ENCODE results near the gene MYH14. TPM values are rescaled to one million over a fixed set of nuclear protein-coding genes. Genes with fewer than 3 reads are reported as not detected.

MYH14 gene
- total RNA-seq, 2 experiments from 2014 or later = not detected

DNA sequence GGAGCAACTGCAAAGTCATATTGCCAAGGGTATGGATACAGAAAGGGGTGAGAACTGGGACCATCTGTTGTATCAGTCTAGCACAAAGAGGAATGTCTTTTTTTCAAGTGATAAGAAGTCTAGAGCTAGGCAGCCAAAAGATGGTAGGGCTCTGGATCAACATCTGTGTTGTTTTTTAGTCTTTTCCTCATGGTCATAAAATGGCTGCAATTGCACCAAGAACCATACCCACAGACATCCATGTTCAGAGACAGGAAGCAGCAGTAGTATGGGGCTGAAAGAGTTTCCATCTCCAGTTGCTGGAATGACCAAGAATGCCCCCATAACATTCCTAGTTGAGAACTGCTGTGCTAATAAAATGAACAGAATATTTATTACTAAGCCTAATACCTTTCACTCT, 100.1 kb downstream of the MYH14 start:
- Mint-ChIP-seq H3K36me3 (ENCODE audit: low read depth) (peaks cover 2% of the 10 kb centered on the region), H3K9me3 (ENCODE audit: low read depth) (peaks cover 9% of the 10 kb centered on the region), H3K27me3 (peaks cover 34% of the 10 kb centered on the region), H3K27ac (no peak overlapping the region), H3K4me3 (no peak overlapping the region), H3K4me1 (peaks cover 18% of the 10 kb centered on the region)
- ChIA-PET CTCF (no interaction called here), POLR2A (no interaction called here)
- ATAC-seq (no peak), DNase-seq (no peak)
- intact Hi-C loops (cut with DNase I, micrococcal nuclease) = no loop called here

DNA sequence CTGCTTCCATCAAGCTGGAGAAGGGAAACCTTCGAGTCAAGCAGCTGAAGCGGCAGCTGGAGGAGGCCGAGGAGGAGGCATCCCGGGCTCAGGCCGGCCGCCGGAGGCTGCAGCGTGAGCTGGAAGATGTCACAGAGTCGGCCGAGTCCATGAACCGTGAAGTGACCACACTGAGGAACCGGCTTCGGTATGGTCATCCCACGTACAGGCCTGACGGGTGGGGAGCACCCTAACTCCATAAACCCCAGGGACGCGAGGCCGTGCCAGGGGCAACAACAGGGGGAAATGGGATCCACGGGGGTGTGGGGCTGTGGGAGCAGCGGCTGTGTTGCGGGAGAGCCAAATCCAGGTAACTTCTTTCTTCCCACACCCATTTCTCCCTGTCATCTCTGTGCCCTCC, 105.6 kb downstream of the MYH14 start:
- Mint-ChIP-seq H3K27me3 (peaks cover 56% of the 10 kb centered on the region), H3K27ac (no peak overlapping the region), H3K4me3 (no peak overlapping the region), H3K4me1 (peaks cover 2% of the 10 kb centered on the region), H3K36me3 (ENCODE audit: low read depth) (no peaks in the 10 kb centered on the region), H3K9me3 (ENCODE audit: low read depth) (no peaks in the 10 kb centered on the region)
- POLR2A ChIA-PET = no interaction called here
- DNase-seq (no peak), ATAC-seq (no peak)
- intact Hi-C loops (cut with DNase I, micrococcal nuclease) = no loop called here
- CTCF ChIA-PET = no interaction called here

DNA sequence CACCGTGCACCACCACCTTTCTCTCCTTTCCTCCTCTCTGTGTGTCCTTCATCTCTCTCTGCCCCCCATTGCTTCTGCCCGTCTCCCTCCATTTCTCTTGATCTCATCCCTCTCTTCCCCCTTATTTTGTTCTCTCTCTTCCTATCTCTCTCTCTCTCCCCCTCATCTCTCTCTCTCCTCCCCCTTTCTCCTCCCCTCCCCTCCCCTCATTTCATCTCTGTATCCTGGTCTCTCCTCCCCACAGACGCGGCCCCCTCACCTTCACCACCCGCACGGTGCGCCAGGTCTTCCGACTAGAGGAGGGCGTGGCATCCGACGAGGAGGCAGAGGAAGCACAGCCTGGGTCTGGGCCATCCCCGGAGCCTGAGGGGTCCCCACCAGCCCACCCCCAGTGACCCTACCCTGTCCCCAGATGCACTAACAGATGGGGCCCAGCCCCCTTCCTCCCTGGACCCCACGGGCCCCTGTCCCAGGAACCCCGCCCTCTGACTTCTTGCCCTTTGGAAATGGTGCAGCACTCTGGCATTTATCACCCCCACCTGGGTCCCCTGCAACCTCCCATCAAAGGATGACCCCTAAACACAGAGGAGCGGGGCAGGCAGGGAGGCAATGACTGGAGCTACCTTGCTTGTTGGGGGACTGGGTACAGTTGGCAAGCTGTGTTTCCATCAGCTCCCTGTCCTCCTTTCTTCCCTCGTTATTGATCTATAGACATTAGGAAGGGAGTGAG, 106.1 kb downstream of the MYH14 start:
- no peak for ATAC-seq
- CTCF ChIA-PET = no interaction called here
- no peak overlapping the region for H3K4me3 Mint-ChIP-seq
- no peak for DNase-seq
- H3K27ac Mint-ChIP-seq = no peak overlapping the region
- H3K9me3 Mint-ChIP-seq (ENCODE audit: low read depth) = no peaks in the 10 kb centered on the region
- H3K36me3 Mint-ChIP-seq (ENCODE audit: low read depth) = no peaks in the 10 kb centered on the region
- peaks cover 60% of the 10 kb centered on the region for H3K27me3 Mint-ChIP-seq
- intact Hi-C loops (cut with DNase I, micrococcal nuclease) = no loop called here
- POLR2A ChIA-PET = no interaction called here
- H3K4me1 Mint-ChIP-seq = peaks cover 4% of the 10 kb centered on the region

DNA sequence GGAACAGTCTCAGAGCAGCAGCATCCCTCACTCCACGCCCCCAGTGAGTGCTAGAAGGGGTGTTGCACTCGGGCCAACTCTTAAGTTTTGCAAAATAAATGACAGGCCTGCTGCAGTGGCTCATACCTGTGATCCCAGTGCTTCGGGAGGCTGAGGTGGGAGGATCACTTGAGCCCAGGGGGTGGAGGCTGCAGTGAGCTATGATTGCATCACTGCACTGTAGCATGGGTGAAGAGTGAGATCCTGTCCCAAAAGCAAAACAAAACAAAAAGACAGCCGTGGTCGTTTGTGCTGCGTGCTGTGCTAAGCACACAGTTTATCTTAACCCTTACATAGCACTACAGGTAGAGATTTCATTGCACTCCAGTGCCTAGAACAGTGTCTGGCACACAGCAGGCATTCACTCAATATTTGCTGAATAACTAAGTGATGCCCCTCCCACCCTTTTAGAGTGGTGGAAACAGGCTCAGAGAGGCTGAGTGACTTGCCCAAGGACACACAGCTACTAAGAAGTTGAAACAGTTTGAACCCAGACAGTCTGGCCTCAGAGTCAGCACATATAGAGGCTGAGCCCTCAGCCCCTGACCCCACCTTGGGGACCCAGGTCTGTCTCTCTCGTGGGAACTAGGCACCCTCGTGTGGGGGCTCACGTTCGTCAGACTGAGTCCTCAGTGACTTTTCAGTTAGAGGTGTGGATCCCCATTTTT, 107.5 kb downstream of the MYH14 start:
- intact Hi-C loops (cut with DNase I, micrococcal nuclease) = no loop called here
- CTCF ChIA-PET = interaction anchor here (0.6 to 0.8 kb wide), 2 partner anchors 296 to 1356 kb away, joined by 3 to 4 read pairs; partner anchors contain the start of gene BAX
- no peaks in the 10 kb centered on the region for H3K9me3 Mint-ChIP-seq (ENCODE audit: low read depth)

DNA sequence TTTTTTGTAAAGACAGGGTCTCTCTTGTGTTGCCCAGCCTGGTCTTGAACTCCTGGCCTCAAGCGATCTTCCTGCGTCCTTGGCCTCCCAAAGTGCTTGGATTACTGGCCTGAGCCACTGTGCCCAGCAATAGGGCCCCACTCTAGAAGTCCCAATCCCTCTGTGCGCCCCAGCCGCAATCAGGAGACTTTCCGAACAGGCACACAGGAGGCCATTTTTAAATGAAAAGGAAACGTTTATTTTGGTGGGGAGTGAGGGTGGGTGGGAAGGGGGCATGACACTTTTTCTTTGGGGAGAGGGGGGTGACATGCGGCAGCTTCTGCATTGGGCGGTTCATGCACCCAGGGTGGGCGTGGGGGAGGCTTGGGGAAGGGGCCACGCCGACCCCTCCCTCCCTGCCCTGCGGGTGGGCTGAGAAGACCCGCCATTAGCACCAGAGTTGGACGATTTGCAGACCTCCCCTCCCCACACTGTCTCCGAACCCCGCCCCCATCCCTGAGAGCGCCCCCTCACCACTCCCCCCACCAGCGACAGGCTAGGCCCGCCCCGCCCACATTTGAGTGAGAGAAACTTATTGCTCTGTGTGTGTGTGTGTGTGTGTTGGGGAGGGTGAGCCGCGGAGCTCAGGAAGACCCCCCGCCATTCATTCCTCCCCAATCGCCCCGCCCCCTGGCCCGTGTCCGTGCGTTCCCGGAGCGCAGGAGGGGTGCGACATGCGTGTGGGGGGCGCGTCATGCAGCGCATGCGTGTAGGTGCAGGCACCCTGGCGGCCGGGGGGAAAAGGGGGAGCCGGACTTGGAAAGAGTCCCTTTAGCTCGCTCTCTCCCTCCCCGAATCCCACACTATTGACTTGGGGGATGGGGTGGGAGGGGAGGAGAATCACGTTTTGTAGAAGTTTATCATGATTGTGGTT, 108.6 kb downstream of the MYH14 start:
- ATAC-seq = peak; percentile 5
- intact Hi-C loops (cut with DNase I, micrococcal nuclease) = no loop called here
- ChIA-PET CTCF (interaction anchor here (0.6 to 0.8 kb wide), 2 partner anchors 295 to 1357 kb away, joined by 3 to 4 read pairs; partner anchors contain the start of gene BAX), POLR2A (no interaction called here)
- Mint-ChIP-seq H3K36me3 (ENCODE audit: low read depth) (no peaks in the 10 kb centered on the region), H3K9me3 (ENCODE audit: low read depth) (no peaks in the 10 kb centered on the region), H3K27me3 (peaks cover 63% of the 10 kb centered on the region), H3K4me3 (no peak overlapping the region), H3K27ac (no peak overlapping the region), H3K4me1 (peaks cover 16% of the 10 kb centered on the region)
- peak; percentile 36 for DNase-seq

More for the DNA sequence above, 107.5 kb downstream of the MYH14 start:
- H3K27me3 Mint-ChIP-seq = peaks cover 60% of the 10 kb centered on the region
- POLR2A ChIA-PET = interaction anchor here (0.7 kb wide), 1 partner anchor 18 kb away, joined by 3 read pairs; the partner anchor contains the start of gene KCNC3
- H3K36me3 Mint-ChIP-seq (ENCODE audit: low read depth) = no peaks in the 10 kb centered on the region
- H3K4me3 Mint-ChIP-seq = no peak overlapping the region
- H3K4me1 Mint-ChIP-seq = peaks cover 12% of the 10 kb centered on the region
- no peak overlapping the region for H3K27ac Mint-ChIP-seq
- ATAC-seq (no peak), DNase-seq (peak; percentile 12)

DNA sequence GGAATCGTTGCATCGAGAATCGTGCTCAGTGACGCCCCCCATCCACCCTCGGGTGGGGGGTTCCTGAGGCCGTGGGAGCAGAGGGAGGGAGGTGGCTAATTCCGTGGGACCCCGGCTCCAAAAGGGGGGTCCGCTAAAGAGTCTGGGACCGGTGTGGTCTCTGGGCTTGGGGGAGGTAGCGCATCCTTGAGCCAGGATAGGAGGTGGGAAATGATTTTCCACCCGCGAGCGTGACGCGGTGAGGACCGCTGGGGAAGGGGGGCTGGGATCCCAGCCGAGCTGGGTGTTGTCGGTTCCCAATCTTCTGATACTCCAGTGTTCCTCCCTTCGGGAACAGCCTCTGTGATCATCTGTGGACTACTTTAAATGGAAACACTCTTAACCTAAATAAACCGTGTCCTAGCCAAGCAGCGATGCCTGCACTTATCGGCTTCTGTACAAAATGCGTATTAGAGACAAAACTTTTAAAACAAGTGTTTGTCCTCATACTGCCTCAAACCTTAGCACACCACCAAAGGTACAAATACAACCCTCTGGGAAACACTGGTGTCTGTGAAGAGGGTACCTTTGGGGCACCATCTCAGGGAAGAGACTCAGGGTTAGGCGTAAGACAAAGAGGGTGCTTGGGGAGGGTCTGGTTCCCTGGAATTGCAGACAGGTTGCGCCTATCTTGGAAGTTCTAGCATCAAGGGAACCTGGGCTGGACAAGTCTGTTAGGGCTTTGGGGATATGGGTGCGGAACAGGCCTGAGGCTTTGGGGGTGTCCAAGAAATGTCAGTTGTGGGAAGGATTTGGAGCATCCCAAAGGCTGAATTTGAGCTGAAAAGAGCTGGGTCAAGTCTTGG, 109.8 kb downstream of the MYH14 start:
- DNase-seq (no peak), ATAC-seq (no peak)
- Mint-ChIP-seq H3K27ac (no peak overlapping the region), H3K36me3 (ENCODE audit: low read depth) (no peaks in the 10 kb centered on the region), H3K4me1 (peaks cover 16% of the 10 kb centered on the region), H3K4me3 (no peak overlapping the region), H3K9me3 (ENCODE audit: low read depth) (no peaks in the 10 kb centered on the region), H3K27me3 (peaks cover 62% of the 10 kb centered on the region)
- POLR2A ChIA-PET = no interaction called here
- intact Hi-C loops (cut with DNase I, micrococcal nuclease) = no loop called here
- CTCF ChIA-PET = no interaction called here

DNA sequence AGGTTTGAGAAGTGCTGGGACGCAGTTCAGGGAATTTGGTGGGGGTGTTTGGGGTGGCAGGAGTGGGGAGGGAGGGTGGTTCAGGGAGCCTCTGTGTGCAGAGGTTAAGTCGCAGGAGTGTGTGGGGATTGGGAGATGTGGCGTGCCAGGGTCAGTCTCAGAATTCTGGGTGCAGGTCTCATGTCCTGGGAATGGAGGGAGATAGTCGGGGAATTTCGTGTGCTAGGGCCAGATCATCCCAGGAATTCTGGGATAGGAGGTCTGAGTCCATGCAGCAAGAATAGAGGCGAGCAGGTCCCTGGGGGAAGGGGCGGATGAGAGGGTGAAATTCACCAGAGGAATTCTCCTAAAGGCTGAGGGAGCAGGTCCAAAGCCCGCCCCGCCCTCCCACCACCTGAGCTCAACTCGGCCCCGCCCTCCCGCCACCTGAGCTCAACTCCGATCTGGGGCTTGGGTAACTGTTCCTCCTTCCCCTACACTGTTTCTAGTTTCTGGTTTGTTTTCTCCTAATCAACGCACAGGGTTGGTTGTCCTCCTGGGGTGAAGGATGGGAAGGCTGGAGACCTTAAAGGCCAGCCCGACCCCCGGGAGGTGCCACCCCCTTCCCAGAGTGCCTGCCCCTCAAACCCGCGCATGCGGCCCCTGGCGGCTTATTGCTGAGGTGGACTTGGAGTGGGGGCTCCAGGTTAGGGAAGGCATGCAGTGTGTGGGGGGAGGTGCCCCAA, 110.6 kb downstream of the MYH14 start:
- H3K9me3 Mint-ChIP-seq (ENCODE audit: low read depth) = no peaks in the 10 kb centered on the region

DNA sequence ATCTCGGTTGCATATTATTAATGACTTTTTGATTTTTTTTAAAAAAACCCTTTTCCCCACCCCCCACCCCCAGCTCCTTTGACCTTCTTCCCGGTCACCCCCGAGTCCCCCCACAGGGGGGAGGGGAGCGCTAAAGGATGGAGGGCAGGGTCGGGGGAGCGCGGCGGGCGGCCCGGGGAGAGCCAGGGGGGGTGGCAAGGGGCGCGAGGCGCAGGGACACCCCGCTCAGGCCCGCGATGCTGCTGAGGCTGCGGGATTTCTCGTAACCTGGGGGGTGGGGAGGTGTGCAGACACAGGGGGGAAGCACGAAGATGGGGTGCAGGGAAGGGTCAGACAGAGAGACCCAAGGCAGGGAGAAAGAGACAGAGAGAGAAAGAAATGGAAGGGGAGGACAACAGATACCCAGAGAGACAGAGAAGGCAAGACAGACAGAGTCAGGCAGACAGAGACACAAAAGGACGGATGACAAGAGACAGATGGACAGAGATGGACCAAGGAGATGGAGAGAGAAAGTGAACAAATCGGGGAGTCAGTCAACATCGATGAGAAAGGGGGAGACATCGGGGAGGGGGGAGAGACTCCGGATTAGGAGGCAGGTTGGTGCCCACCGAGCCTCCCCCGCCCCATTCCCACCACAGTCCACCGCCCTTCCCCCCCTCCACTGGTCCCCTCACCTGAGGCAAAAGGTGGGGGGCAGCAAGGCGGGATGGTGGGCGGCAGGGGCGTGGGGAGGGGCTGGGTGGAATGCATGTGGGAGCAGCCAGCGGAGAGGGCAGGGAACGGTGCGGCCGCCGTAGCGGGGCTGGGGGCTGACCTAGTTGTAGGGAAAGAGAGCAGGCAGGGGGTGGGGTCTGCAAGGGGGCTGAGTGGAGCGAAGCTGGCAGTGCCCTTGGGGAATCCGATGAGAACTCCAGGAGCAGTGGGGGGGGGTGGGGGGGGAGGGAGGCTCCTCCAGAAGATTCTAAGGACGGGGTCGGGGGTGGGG, 111.6 kb downstream of the MYH14 start:
- peak; percentile 8 for DNase-seq
- intact Hi-C loops (cut with DNase I, micrococcal nuclease) = no loop called here
- POLR2A ChIA-PET = interaction anchor here (1.1 kb wide), 1 partner anchor 14 kb away, joined by 3 read pairs; the partner anchor contains the start of gene KCNC3
- no peak overlapping the region for H3K27ac Mint-ChIP-seq
- H3K4me3 Mint-ChIP-seq = no peak overlapping the region
- CTCF ChIA-PET = no interaction called here
- no peak for ATAC-seq
- H3K4me1 Mint-ChIP-seq = peaks cover 16% of the 10 kb centered on the region
- H3K27me3 Mint-ChIP-seq = peaks cover 51% of the 10 kb centered on the region
- no peaks in the 10 kb centered on the region for H3K9me3 Mint-ChIP-seq (ENCODE audit: low read depth)
- no peaks in the 10 kb centered on the region for H3K36me3 Mint-ChIP-seq (ENCODE audit: low read depth)

More for the DNA sequence above, 110.6 kb downstream of the MYH14 start:
- CTCF ChIA-PET = no interaction called here
- no peaks in the 10 kb centered on the region for H3K36me3 Mint-ChIP-seq (ENCODE audit: low read depth)
- no peak for ATAC-seq
- DNase-seq = no peak
- intact Hi-C loops (cut with DNase I, micrococcal nuclease) = no loop called here
- H3K4me3 Mint-ChIP-seq = no peak overlapping the region
- H3K27ac Mint-ChIP-seq = no peak overlapping the region
- peaks cover 56% of the 10 kb centered on the region for H3K27me3 Mint-ChIP-seq
- H3K4me1 Mint-ChIP-seq = peaks cover 16% of the 10 kb centered on the region
- POLR2A ChIA-PET = no interaction called here

DNA sequence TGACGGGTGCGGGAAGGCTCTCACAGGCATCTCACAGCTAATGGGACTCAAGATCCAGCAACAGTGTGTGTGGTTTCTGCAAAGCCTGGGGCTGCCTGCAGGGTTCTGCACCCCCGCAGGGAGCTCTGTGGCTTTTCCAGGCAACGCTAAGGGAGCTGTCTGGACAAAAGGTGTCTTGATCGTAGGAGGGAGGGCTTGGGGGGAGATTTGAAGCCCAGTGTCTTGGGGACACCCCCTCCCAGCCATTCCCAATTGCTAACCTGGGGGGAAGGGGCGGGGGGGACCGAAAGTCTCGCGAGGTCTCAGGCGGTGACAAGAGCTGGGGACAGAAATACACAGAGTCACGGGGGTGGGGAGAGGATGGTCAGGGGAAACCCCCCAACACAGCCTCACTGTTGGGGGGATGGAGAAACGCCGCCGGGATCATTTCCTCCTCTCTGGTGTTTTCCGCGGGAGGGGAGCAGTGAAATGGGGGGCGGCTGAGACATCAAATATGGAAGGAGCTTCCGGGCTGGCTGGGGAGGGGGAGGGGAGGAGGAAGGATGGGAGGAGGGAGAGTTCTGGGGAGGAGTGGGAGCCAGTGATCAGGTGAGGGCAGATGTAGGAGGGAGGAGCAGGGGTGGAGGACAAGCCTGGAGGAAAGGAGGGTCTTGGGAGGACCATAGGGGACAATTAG, 112.5 kb downstream of the MYH14 start:
- Mint-ChIP-seq H3K36me3 (ENCODE audit: low read depth) (no peaks in the 10 kb centered on the region), H3K4me1 (peaks cover 16% of the 10 kb centered on the region), H3K4me3 (peak overlapping the region; percentile 19), H3K27me3 (peaks cover 43% of the 10 kb centered on the region), H3K9me3 (ENCODE audit: low read depth) (no peaks in the 10 kb centered on the region), H3K27ac (no peak overlapping the region)
- peak; percentile 69 for DNase-seq
- ChIA-PET POLR2A (interaction anchor here (1.1 kb wide), 1 partner anchor 13 kb away, joined by 3 read pairs; the partner anchor contains the start of gene KCNC3), CTCF (interaction anchor here (0.6 kb wide), 1 partner anchor 145 kb away, joined by 3 read pairs; no protein-coding TSS in a partner anchor)
- ATAC-seq = peak; percentile 80
- intact Hi-C loops (cut with DNase I, micrococcal nuclease) = no loop called here
